ENCODE measurements around the gene PPFIBP1.

DNA sequence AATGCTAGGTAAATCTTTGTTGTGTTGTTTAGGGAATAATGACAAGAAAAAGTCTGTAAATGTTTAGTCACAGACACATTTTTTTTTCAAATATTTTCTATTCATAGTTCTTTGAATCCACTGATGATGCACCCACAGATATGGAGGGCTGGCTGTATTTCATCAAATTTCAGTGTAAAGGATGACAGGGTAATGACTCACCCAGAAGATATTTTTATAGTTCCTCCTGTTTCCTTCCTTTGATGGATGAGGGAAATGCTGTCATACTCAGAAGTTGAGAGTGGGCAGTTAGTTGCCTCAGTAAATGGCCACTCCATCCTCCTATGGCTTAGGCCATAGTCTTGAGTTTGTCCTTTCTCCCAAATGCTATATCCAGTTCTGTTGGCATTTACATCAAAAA is 95.3 kb downstream of the PPFIBP1 start:
- TF ChIP-seq POLR2AphosphoS5 (IDR thresholded peaks at IDR 0.05) (no peak), POLR2A (IDR thresholded peaks at IDR 0.05) (no peak)
- TF ChIP-seq, protein P1, sequence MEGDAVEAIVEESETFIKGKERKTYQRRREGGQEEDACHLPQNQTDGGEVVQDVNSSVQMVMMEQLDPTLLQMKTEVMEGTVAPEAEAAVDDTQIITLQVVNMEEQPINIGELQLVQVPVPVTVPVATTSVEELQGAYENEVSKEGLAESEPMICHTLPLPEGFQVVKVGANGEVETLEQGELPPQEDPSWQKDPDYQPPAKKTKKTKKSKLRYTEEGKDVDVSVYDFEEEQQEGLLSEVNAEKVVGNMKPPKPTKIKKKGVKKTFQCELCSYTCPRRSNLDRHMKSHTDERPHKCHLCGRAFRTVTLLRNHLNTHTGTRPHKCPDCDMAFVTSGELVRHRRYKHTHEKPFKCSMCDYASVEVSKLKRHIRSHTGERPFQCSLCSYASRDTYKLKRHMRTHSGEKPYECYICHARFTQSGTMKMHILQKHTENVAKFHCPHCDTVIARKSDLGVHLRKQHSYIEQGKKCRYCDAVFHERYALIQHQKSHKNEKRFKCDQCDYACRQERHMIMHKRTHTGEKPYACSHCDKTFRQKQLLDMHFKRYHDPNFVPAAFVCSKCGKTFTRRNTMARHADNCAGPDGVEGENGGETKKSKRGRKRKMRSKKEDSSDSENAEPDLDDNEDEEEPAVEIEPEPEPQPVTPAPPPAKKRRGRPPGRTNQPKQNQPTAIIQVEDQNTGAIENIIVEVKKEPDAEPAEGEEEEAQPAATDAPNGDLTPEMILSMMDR (IDR thresholded peaks at IDR 0.05 in 8 of 11, conservative IDR thresholded peaks at IDR 0.05 in 3 of 11) = no peak
